Liver (tissue), 9 donors: ENCODE data around the gene SRP9. TPM values are rescaled to one million over a fixed set of nuclear protein-coding genes. Genes with fewer than 3 reads are reported as not detected.

ENCODE experiments used
- DNase-seq: peaks from one replicate; pipeline ENCODE4 v3.0.0-alpha.2; 2017; ENCODE audit warnings: low spot score
- H3K27ac ChIP-seq, 2 donors: one replicate each; pipeline ENCODE4 v1.7.0; 2013; ENCODE audit warnings: inconsistent platforms in 2 of 2, low read length in 2 of 2, control low read depth in 1 of 2, low read depth in 1 of 2, mild to moderate bottlenecking in 1 of 2
- H3K27me3 ChIP-seq, 4 donors: one replicate each; pipeline versions ENCODE4 v1.6.1 to v1.7.0; 2013; ENCODE audit warnings: low read length in 3 of 4, inconsistent platforms in 1 of 4, mild to moderate bottlenecking in 1 of 4, moderate library complexity in 1 of 4; ENCODE audit not compliant: control insufficient read depth in 4 of 4, insufficient read depth in 4 of 4
- H3K36me3 ChIP-seq, 4 donors: one replicate each; pipeline versions ENCODE4 v1.6.1 to v1.7.0; 2013; ENCODE audit warnings: low read length in 3 of 4, mild to moderate bottlenecking in 3 of 4, low read depth in 1 of 4, moderate library complexity in 1 of 4; ENCODE audit not compliant: control insufficient read depth in 4 of 4, insufficient read depth in 3 of 4
- H3K4me1 ChIP-seq, 4 donors: one replicate each; pipeline versions ENCODE4 v1.6.1 to v1.7.0; 2013; ENCODE audit warnings: low read length in 3 of 4, mild to moderate bottlenecking in 3 of 4, moderate library complexity in 1 of 4; ENCODE audit not compliant: control insufficient read depth in 4 of 4, insufficient read depth in 4 of 4
- H3K4me3 ChIP-seq, 3 donors: one replicate each; pipeline versions ENCODE4 v1.6.1 to v1.7.0; 2013; ENCODE audit warnings: low read length in 3 of 3, control low read depth in 1 of 3, low read depth in 1 of 3, mild to moderate bottlenecking in 1 of 3
- H3K9ac ChIP-seq, 2 donors: one replicate each; pipeline ENCODE4 v1.7.0; 2013; ENCODE audit warnings: low read length in 2 of 2, mild to moderate bottlenecking in 2 of 2, moderate library complexity in 2 of 2, control low read depth in 1 of 2, low read depth in 1 of 2
- H3K9me3 ChIP-seq, 4 donors: one replicate each; pipeline versions ENCODE4 v1.6.1 to v1.7.0; 2013; ENCODE audit warnings: low read length in 3 of 4; ENCODE audit not compliant: control insufficient read depth in 4 of 4
- EGR1 ChIP-seq, 2 donors: IDR thresholded peaks; 2 replicates each; pipeline ENCODE4 v1.6.1; 2016 to 2018; ENCODE audit warnings: antibody characterized with exemption in 2 of 2, low read depth in 2 of 2
- FOXA1 ChIP-seq: IDR thresholded peaks from 2 replicates; pipeline ENCODE4 v1.6.1; 2016; ENCODE audit warnings: antibody characterized with exemption
- FOXA2 ChIP-seq: IDR thresholded peaks from 2 replicates; pipeline ENCODE4 v1.6.1; 2016; ENCODE audit warnings: antibody characterized with exemption
- GABPA ChIP-seq, 2 donors: IDR thresholded peaks in 1 of 2; conservative IDR thresholded peaks in 1 of 2; 2 replicates each; pipeline ENCODE4 v1.6.1; 2016; ENCODE audit warnings: antibody characterized with exemption in 2 of 2, mild to moderate bottlenecking in 1 of 2, moderate library complexity in 1 of 2
- HNF4A ChIP-seq, 2 donors: conservative IDR thresholded peaks; 2 replicates each; pipeline ENCODE4 v1.6.1; 2016; ENCODE audit warnings: antibody characterized with exemption in 2 of 2, mild to moderate bottlenecking in 2 of 2
- HNF4G ChIP-seq: IDR thresholded peaks from 2 replicates; pipeline ENCODE4 v1.6.1; 2016; ENCODE audit warnings: antibody characterized with exemption
- NR2F2 ChIP-seq: IDR thresholded peaks from 2 replicates; pipeline ENCODE4 v1.6.1; 2016; ENCODE audit warnings: antibody characterized with exemption
- RXRA ChIP-seq, 2 donors: IDR thresholded peaks; 2 replicates each; pipeline ENCODE4 v1.6.1; 2017 to 2018; ENCODE audit warnings: antibody characterized with exemption in 2 of 2, mild to moderate bottlenecking in 1 of 2
- TAF1 ChIP-seq: conservative IDR thresholded peaks from 2 replicates; pipeline ENCODE4 v1.6.1; 2016; ENCODE audit warnings: antibody characterized with exemption, mild to moderate bottlenecking
- YY1 ChIP-seq: IDR thresholded peaks from 2 replicates; pipeline ENCODE4 v1.6.1; 2016; ENCODE audit warnings: antibody characterized with exemption, mild to moderate bottlenecking
- WGBS: extraction: QIAGEN DNeasy Blood & Tissue Kit; methylation state at CpG from one replicate; pipeline ENCODE4 v1.1.7; 2013; 5-methylcytosine and 5-hydroxymethylcytosine counted together
- polyA plus RNA-seq, 2 donors: library from polyadenylated mRNA; stranded (reverse) in 1 of 2; unstranded in 1 of 2; fragments of 200-250 nt in 1 of 2; fragments of >200 nt in 1 of 2; fragmentation: Nextera tagmentation in 1 of 2; extraction: Ambion mirVana in 1 of 2; gene quantifications; one replicate each; pipeline versions ENCODE4 v1.2.1 to v1.2.3, GENCODE V29; 2013 to 2015
- total RNA-seq, 2 donors: library from RNA; depleted of rRNA; stranded (reverse); fragments of >200 nt; gene quantifications; one replicate each; pipeline ENCODE4 v1.2.3, GENCODE V29; 2014
- TF ChIP-seq, protein P1 (sequence below): IDR thresholded peaks from 2 replicates; pipeline ENCODE4 v1.6.1; 2016; ENCODE audit warnings: antibody characterized with exemption
- TF ChIP-seq, protein P2 (sequence below): IDR thresholded peaks from 2 replicates; pipeline ENCODE4 v1.6.1; 2016; ENCODE audit warnings: antibody characterized with exemption
- TF ChIP-seq, protein P3 (sequence below): IDR thresholded peaks from 2 replicates; pipeline ENCODE4 v1.6.1; 2016; ENCODE audit warnings: antibody characterized with exemption, mild to moderate bottlenecking
- TF ChIP-seq, protein P4 (sequence below): fragments of 150-350 bp; IDR thresholded peaks from 2 replicates; pipeline ENCODE4 v1.5.1; 2017; ENCODE audit warnings: improper control_type of control experiment, low read depth, low read length; ENCODE audit not compliant: missing input control
- donor health status: healthy.
- donor health status: healthy.
- donor health status: healthy.
- donor health status: healthy.
- donor health status: healthy.

Gene SRP9
- total and polyA plus RNA-seq, 4 donors = 152 to 179 (median 154) TPM

- Histone ChIP-seq H3K36me3 (no peaks in the 10 kb centered on the region), H3K4me3 (no peak overlapping the region), H3K9me3 (no peaks in the 10 kb centered on the region), H3K27me3 (no peaks in the 10 kb centered on the region), H3K4me1 (peaks cover 0 to 2% (median under 1%) of the 10 kb centered on the region in 4 donors), H3K27ac (no peak overlapping the region), H3K9ac (no peak overlapping the region)
- no peak for DNase-seq
- no peak for TF ChIP-seq YY1
- no peak for TF ChIP-seq GABPA (IDR thresholded peaks at IDR 0.05 in 1 of 2, conservative IDR thresholded peaks at IDR 0.05 in 1 of 2)
- TF ChIP-seq RXRA (IDR thresholded peaks at IDR 0.05) = no peak
- no peak for TF ChIP-seq FOXA1
- TF ChIP-seq, protein P1, sequence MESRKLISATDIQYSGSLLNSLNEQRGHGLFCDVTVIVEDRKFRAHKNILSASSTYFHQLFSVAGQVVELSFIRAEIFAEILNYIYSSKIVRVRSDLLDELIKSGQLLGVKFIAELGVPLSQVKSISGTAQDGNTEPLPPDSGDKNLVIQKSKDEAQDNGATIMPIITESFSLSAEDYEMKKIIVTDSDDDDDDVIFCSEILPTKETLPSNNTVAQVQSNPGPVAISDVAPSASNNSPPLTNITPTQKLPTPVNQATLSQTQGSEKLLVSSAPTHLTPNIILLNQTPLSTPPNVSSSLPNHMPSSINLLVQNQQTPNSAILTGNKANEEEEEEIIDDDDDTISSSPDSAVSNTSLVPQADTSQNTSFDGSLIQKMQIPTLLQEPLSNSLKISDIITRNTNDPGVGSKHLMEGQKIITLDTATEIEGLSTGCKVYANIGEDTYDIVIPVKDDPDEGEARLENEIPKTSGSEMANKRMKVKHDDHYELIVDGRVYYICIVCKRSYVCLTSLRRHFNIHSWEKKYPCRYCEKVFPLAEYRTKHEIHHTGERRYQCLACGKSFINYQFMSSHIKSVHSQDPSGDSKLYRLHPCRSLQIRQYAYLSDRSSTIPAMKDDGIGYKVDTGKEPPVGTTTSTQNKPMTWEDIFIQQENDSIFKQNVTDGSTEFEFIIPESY = no peak
- 94% methylated on average over 2 of the region's 2 CpGs for WGBS
Measured at GRCh38 chr1:225744745-225745144, 32.9 kb upstream of the SRP9 start.

DNA sequence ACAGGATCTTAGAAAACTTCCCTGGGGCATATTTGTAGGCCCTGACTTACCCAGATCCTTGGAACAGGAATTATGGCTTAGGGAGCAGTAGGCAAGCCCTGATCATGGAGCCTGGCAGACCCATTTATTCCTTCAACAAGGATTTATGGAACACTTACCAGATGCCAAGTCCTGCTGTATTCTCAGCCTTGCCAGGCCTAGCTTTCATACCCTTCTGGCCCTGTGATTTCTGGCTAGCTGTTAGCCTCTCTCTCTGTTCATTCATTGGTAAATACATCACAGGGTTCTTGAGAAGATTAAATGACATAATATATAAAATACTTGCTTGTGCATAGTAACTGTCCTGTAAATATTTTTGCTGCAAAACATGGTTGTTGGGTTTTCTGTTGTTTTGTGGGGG lies 32.4 kb upstream of the SRP9 start:
- Histone ChIP-seq H3K36me3 (no peaks in the 10 kb centered on the region), H3K4me1 (peaks cover 0 to 2% (median under 1%) of the 10 kb centered on the region in 4 donors), H3K27ac (no peak overlapping the region), H3K27me3 (no peaks in the 10 kb centered on the region), H3K9me3 (no peaks in the 10 kb centered on the region), H3K9ac (no peak overlapping the region), H3K4me3 (no peak overlapping the region)
- no peak for DNase-seq
- no peak for TF ChIP-seq EGR1 (IDR thresholded peaks at IDR 0.05; ENCODE audit: low read depth in 2 of 2)
- TF ChIP-seq, protein P2, sequence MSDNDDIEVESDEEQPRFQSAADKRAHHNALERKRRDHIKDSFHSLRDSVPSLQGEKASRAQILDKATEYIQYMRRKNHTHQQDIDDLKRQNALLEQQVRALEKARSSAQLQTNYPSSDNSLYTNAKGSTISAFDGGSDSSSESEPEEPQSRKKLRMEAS = no peak
- TF ChIP-seq NR2F2 = no peak
- TF ChIP-seq, protein P3, sequence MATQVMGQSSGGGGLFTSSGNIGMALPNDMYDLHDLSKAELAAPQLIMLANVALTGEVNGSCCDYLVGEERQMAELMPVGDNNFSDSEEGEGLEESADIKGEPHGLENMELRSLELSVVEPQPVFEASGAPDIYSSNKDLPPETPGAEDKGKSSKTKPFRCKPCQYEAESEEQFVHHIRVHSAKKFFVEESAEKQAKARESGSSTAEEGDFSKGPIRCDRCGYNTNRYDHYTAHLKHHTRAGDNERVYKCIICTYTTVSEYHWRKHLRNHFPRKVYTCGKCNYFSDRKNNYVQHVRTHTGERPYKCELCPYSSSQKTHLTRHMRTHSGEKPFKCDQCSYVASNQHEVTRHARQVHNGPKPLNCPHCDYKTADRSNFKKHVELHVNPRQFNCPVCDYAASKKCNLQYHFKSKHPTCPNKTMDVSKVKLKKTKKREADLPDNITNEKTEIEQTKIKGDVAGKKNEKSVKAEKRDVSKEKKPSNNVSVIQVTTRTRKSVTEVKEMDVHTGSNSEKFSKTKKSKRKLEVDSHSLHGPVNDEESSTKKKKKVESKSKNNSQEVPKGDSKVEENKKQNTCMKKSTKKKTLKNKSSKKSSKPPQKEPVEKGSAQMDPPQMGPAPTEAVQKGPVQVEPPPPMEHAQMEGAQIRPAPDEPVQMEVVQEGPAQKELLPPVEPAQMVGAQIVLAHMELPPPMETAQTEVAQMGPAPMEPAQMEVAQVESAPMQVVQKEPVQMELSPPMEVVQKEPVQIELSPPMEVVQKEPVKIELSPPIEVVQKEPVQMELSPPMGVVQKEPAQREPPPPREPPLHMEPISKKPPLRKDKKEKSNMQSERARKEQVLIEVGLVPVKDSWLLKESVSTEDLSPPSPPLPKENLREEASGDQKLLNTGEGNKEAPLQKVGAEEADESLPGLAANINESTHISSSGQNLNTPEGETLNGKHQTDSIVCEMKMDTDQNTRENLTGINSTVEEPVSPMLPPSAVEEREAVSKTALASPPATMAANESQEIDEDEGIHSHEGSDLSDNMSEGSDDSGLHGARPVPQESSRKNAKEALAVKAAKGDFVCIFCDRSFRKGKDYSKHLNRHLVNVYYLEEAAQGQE = no peak
- TF ChIP-seq HNF4G = no peak
- TF ChIP-seq HNF4A (conservative IDR thresholded peaks at IDR 0.05) = no peak
- TF ChIP-seq, protein P1 = no peak
- TF ChIP-seq TAF1 = no peak
- no peak for TF ChIP-seq GABPA (IDR thresholded peaks at IDR 0.05 in 1 of 2, conservative IDR thresholded peaks at IDR 0.05 in 1 of 2)
- no peak for TF ChIP-seq FOXA2
- TF ChIP-seq, protein P4, sequence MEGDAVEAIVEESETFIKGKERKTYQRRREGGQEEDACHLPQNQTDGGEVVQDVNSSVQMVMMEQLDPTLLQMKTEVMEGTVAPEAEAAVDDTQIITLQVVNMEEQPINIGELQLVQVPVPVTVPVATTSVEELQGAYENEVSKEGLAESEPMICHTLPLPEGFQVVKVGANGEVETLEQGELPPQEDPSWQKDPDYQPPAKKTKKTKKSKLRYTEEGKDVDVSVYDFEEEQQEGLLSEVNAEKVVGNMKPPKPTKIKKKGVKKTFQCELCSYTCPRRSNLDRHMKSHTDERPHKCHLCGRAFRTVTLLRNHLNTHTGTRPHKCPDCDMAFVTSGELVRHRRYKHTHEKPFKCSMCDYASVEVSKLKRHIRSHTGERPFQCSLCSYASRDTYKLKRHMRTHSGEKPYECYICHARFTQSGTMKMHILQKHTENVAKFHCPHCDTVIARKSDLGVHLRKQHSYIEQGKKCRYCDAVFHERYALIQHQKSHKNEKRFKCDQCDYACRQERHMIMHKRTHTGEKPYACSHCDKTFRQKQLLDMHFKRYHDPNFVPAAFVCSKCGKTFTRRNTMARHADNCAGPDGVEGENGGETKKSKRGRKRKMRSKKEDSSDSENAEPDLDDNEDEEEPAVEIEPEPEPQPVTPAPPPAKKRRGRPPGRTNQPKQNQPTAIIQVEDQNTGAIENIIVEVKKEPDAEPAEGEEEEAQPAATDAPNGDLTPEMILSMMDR = no peak
